ENCODE measurements around the gene UNCX.
"Not testable (repeated sequence)": the region's sequence is repeated elsewhere in the genome, so short reads cannot be mapped to it uniquely, and the experiment has no call there.

UNCX gene

GRCh38 chr7:1279895-1280294, 47.2 kb downstream of the UNCX start:
- not testable (repeated sequence) for H3K4me1 Mint-ChIP-seq, ATAC-seq

GRCh38 chr7:1281068-1281467, 48.4 kb downstream of the UNCX start:
- no peak overlapping the region for H3K27ac Mint-ChIP-seq

More at GRCh38 chr7:1279895-1280294, 47.2 kb downstream of the UNCX start:
- not testable (repeated sequence) for H3K9me3 Mint-ChIP-seq, H3K36me3 Mint-ChIP-seq, H3K4me3 Mint-ChIP-seq, H3K27ac Mint-ChIP-seq, H3K27me3 Mint-ChIP-seq

GRCh38 chr7:1282679-1283078, 50.0 kb downstream of the UNCX start:
- no peak for ATAC-seq
- Mint-ChIP-seq H3K36me3 (peaks cover 6% of the 10 kb centered on the region), H3K9me3 (peaks cover 9% of the 10 kb centered on the region), H3K27ac (no peak overlapping the region), H3K4me1 (no peaks in the 10 kb centered on the region), H3K27me3 (peaks cover 21% of the 10 kb centered on the region), H3K4me3 (no peak overlapping the region)

More at GRCh38 chr7:1281068-1281467, 48.4 kb downstream of the UNCX start:
- no peaks in the 10 kb centered on the region for H3K4me1 Mint-ChIP-seq
- ATAC-seq = no peak
- peaks cover 10% of the 10 kb centered on the region for H3K27me3 Mint-ChIP-seq
- peaks cover 6% of the 10 kb centered on the region for H3K36me3 Mint-ChIP-seq
- no peak overlapping the region for H3K4me3 Mint-ChIP-seq
- H3K9me3 Mint-ChIP-seq = peaks cover 9% of the 10 kb centered on the region

GRCh38 chr7:1283337-1283736, 50.7 kb downstream of the UNCX start:
- Mint-ChIP-seq H3K36me3 (peaks cover 6% of the 10 kb centered on the region), H3K4me3 (no peak overlapping the region), H3K4me1 (no peaks in the 10 kb centered on the region), H3K27me3 (peaks cover 27% of the 10 kb centered on the region), H3K9me3 (peaks cover 9% of the 10 kb centered on the region), H3K27ac (no peak overlapping the region)
- ATAC-seq = no peak

- Mint-ChIP-seq H3K27me3 (peaks cover 28% of the 10 kb centered on the region), H3K4me3 (no peak overlapping the region)
Measured at GRCh38 chr7:1283941-1284742, 51.5 kb downstream of the UNCX start.

GRCh38 chr7:1284743-1285458, 52.2 kb downstream of the UNCX start:
- ATAC-seq = no peak
- Mint-ChIP-seq H3K4me1 (peaks cover under 1% of the 10 kb centered on the region), H3K36me3 (peaks cover 6% of the 10 kb centered on the region), H3K4me3 (no peak overlapping the region), H3K27me3 (peaks cover 36% of the 10 kb centered on the region), H3K9me3 (peaks cover 8% of the 10 kb centered on the region), H3K27ac (no peak overlapping the region)

More at GRCh38 chr7:1283941-1284742, 51.5 kb downstream of the UNCX start:
- Mint-ChIP-seq H3K4me1 (no peaks in the 10 kb centered on the region), H3K27ac (no peak overlapping the region), H3K9me3 (peaks cover 9% of the 10 kb centered on the region), H3K36me3 (peaks cover 6% of the 10 kb centered on the region)
- no peak for ATAC-seq

GRCh38 chr7:1285556-1286301, 53.1 kb downstream of the UNCX start:
- no peak overlapping the region for H3K27ac Mint-ChIP-seq
- H3K4me3 Mint-ChIP-seq = no peak overlapping the region

More at GRCh38 chr7:1285556-1286301, 53.1 kb downstream of the UNCX start:
- ATAC-seq = peak; percentile 25
- H3K36me3 Mint-ChIP-seq = no peaks in the 10 kb centered on the region
- peaks cover 44% of the 10 kb centered on the region for H3K27me3 Mint-ChIP-seq
- H3K9me3 Mint-ChIP-seq = no peaks in the 10 kb centered on the region
- H3K4me1 Mint-ChIP-seq = peaks cover 6% of the 10 kb centered on the region
